ENCODE measurements around the gene ZNF276.

ZNF276 gene

DNA sequence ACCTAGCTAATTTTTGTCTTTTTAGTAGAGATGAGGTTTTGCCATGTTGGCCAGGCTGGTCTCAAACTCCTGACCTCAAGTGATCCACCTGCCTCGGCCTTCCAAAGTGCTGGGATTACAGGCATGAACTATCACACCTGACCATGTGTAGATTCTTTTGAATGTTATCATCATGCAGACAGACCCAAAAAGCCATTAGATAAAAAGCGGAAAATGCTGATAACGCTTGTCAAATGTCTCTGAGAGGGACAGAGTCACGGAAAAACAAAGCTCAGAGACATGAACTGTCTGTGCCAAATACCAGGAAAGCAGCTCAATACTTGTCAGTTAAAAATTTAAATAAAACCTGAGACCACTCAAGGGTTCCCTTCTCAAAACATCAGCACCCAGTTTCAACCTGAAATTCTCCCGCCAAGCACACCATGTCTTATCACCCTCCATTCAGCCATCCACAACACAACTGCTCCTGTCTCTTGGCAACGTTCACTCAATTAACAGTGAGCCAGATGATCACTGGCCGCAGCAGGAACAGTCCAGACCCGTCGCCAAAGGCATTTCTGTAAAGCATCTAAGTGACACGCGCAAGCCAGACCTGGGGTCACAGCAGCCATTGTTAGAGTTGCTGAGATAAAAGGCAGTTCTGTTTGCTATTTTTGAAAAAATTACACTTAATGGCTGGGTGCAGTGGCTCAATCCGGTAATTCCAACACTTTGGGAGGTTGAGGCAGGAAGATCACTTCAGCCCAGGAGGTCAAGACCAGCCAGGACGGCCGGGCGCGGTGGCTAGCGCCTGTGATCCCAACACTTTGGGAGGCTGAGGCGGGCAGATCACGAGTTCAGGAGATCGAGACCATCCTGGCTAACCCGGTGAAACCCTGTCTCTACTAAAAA lies 65.4 kb downstream of the ZNF276 start:
- no peak for DNase-seq

DNA sequence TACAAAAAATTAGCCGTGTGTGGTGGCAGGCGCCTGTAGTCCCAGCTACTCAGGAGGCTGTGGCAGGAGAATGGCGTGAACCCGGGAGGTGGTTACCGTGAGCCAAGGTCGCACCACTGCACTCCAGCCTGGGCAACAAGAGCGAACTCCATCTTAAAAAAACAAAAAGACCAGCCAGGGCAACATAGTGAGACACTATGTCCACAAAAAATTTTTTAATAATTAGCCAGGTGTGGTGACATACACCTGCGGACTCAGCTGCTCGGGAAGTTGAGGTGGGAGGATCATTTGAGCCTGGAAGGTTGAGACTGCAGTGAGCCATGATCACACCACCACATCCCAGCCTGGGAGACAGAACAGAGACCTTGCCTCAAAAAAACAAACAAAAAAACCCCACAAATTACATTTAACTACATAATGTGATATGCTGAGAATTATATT lies 66.0 kb downstream of the ZNF276 start:
- no peak for DNase-seq

Data from cerebellar nuclear complex (tissue), 1 donor.